HCT116 (cell line): Measurements from ENCODE around the gene PLCD4. TPM values are rescaled to one million over a fixed set of nuclear protein-coding genes. Genes with fewer than 3 reads are reported as not detected.

ENCODE experiments used
- ATAC-seq: fragments of 200-7000 bp; cut with Tn5 transposase; 2 replicates; pipeline ENCODE4 v1.9.1; 2020; ENCODE audit warnings: mild to moderate bottlenecking, moderate library complexity
- BruUV-seq: library from RNA; stranded (reverse); fragments of 400-500 nt; replicated peaks from 2 replicates; lab custom pipeline; 2021; lab: Mats Ljungman, UMichigan
- CTCF ChIA-PET: fragments of 300-600 bp; sonication (Branson Sonifier 250); formaldehyde crosslinking; loops from one replicate; lab custom pipeline; 2021; ENCODE audit warnings: antibody characterized with exemption; lab: Charles Lee
- POLR2A ChIA-PET: fragments of 300-600, 350-600 bp; sonication (Branson Sonifier 250); formaldehyde crosslinking; loops from one replicate; lab custom pipeline; 2021; ENCODE audit warnings: antibody characterized with exemption; lab: Charles Lee
- RAD21 ChIA-PET, 2 experiments: fragments of 300-600 bp; sonication (Branson Sonifier 250); formaldehyde crosslinking; loops; one replicate each; lab custom pipeline; 2023; ENCODE audit warnings: low total read pairs in 2 of 2; ENCODE audit not compliant: uncharacterized antibody in 2 of 2, unreplicated experiment in 2 of 2, low non-redundant PET in 1 of 2; lab: Charles Lee
- DNase-seq: peaks from one replicate; pipeline ENCODE4 v3.0.0-alpha.2; 2010; ENCODE audit warnings: low read depth, low spot score
- H2AFZ ChIP-seq: fragments of 200-600 bp; shearing (Covaris generic), sonication (generic); 2 replicates; pipeline ENCODE4 v1.6.1; 2017; ENCODE audit warnings: low read depth, mixed run types, mixed read lengths, antibody characterized with exemption, low read length; ENCODE audit not compliant: poor library complexity, severe bottlenecking
- H3K27ac ChIP-seq: 2 replicates; pipeline ENCODE4 v1.5.1; 2012; ENCODE audit warnings: low read depth, low read length
- H3K27me3 ChIP-seq: fragments of 200-600 bp; sonication (generic); 2 replicates; pipeline ENCODE4 v1.6.1; 2016; ENCODE audit warnings: mixed run types, low read length, mixed read lengths; ENCODE audit not compliant: insufficient read depth
- H3K36me3 ChIP-seq, 2 experiments: fragments of 200-500 bp in 1 of 2; fragments of 200-600 bp in 1 of 2; sonication (Bioruptor generic) in 1 of 2; sonication (generic) in 1 of 2; 2 replicates each; pipeline versions ENCODE4 v1.5.1 to v1.6.1; 2014 to 2016; ENCODE audit warnings: low read length in 2 of 2, inconsistent platforms in 1 of 2, mixed read lengths in 1 of 2, mixed run types in 1 of 2; ENCODE audit not compliant: insufficient read depth in 2 of 2, control insufficient read depth in 1 of 2
- H3K4me1 ChIP-seq, 2 experiments: fragments of 200-600 bp in 1 of 2; sonication (generic) in 1 of 2; 2 replicates each; pipeline versions ENCODE4 v1.5.1 to v1.6.1; 2012 to 2017; ENCODE audit warnings: low read length in 2 of 2, inconsistent platforms in 1 of 2, mild to moderate bottlenecking in 1 of 2, mixed read lengths in 1 of 2, mixed run types in 1 of 2, moderate library complexity in 1 of 2; ENCODE audit not compliant: insufficient read depth in 2 of 2, control insufficient read depth in 1 of 2
- H3K4me2 ChIP-seq: fragments of 200-600 bp; sonication (generic); 2 replicates; pipeline ENCODE4 v1.6.1; 2017; ENCODE audit warnings: mixed run types, low read length, mixed read lengths
- H3K4me3 ChIP-seq, 2 experiments: fragments of 200-600 bp in 1 of 2; sonication (generic) in 1 of 2; replicated peaks in 1 of 2; 2 replicates each; pipeline ENCODE4 v1.5.1; 2011 to 2016; ENCODE audit warnings: low read length in 2 of 2, control low read depth in 1 of 2, low read depth in 1 of 2, mild to moderate bottlenecking in 1 of 2, mixed read lengths in 1 of 2, mixed run types in 1 of 2
- H3K79me2 ChIP-seq: fragments of 200-600 bp; sonication (generic); 2 replicates; pipeline ENCODE4 v1.6.1; 2017; ENCODE audit warnings: mild to moderate bottlenecking, mixed run types, low read length, moderate library complexity, mixed read lengths; ENCODE audit not compliant: insufficient read depth
- H3K9ac ChIP-seq: fragments of 200-600 bp; sonication (generic); 2 replicates; pipeline ENCODE4 v1.6.1; 2016; ENCODE audit warnings: low read length, mixed read lengths
- H3K9me2 ChIP-seq: fragments of 200-600 bp; sonication (generic), shearing (Covaris generic); 2 replicates; pipeline ENCODE4 v1.6.1; 2017; ENCODE audit warnings: mixed run types, mild to moderate bottlenecking, moderate library complexity; ENCODE audit not compliant: insufficient read depth
- H3K9me3 ChIP-seq, 2 experiments: fragments of 200-500 bp in 1 of 2; fragments of 200-600 bp in 1 of 2; sonication (Bioruptor generic) in 1 of 2; sonication (generic) in 1 of 2; 2 replicates each; pipeline ENCODE4 v1.6.1; 2014 to 2017; ENCODE audit warnings: low read length in 2 of 2, mixed read lengths in 2 of 2, inconsistent platforms in 1 of 2, low read depth in 1 of 2, mild to moderate bottlenecking in 1 of 2, mixed run types in 1 of 2, moderate library complexity in 1 of 2; ENCODE audit not compliant: control insufficient read depth in 1 of 2, insufficient read depth in 1 of 2
- H4K20me1 ChIP-seq: fragments of 200-600 bp; sonication (generic), shearing (Covaris generic); 2 replicates; pipeline ENCODE4 v1.6.1; 2017; ENCODE audit warnings: mixed run types, mild to moderate bottlenecking, moderate library complexity; ENCODE audit not compliant: insufficient read depth
- CBX3 ChIP-seq: IDR thresholded peaks from 2 replicates; pipeline ENCODE4 v1.6.1; 2012; ENCODE audit warnings: low read depth
- EGR1 ChIP-seq: IDR thresholded peaks from 2 replicates; pipeline ENCODE4 v1.6.1; 2012; ENCODE audit warnings: low read depth
- EZH2phosphoT487 ChIP-seq: fragments of 200-600 bp; IDR thresholded peaks from 2 replicates; pipeline ENCODE4 v1.6.1; 2018; ENCODE audit warnings: antibody characterized with exemption, borderline replicate concordance
- FOSL1 ChIP-seq: IDR thresholded peaks from 2 replicates; pipeline ENCODE4 v1.6.1; 2012; ENCODE audit warnings: low read depth
- MAX ChIP-seq: IDR thresholded peaks from 2 replicates; pipeline ENCODE4 v1.6.1; 2012
- RAD21 ChIP-seq: IDR thresholded peaks from 2 replicates; pipeline ENCODE4 v1.6.1; 2012; ENCODE audit warnings: low read depth, mild to moderate bottlenecking
- intact Hi-C: fragments of 100-400 bp; cut with micrococcal nuclease; formaldehyde crosslinking; loops from 2 replicates; pipeline ENCODE4 v1.10.0; 2022
- total RNA-seq: library from RNA; stranded (reverse); gene quantifications from one replicate; pipeline ENCODE4 v1.2.1, GENCODE V29; 2021; ENCODE audit not compliant: unreplicated experiment
- TF ChIP-seq, protein P1 (sequence below): IDR thresholded peaks from 2 replicates; pipeline ENCODE4 v1.6.1; 2012; ENCODE audit warnings: low read depth
- TF ChIP-seq, protein P2 (sequence below), 3 experiments: fragments of 200-600 bp in 1 of 3; sonication (generic) in 1 of 3; IDR thresholded peaks in 2 of 3; conservative IDR thresholded peaks in 1 of 3; 2 replicates each; pipeline ENCODE4 v1.5.1; 2012 to 2017; ENCODE audit warnings: low read depth in 2 of 3, low read length in 2 of 3, antibody characterized with exemption in 1 of 3, borderline replicate concordance in 1 of 3, control low read depth in 1 of 3, mild to moderate bottlenecking in 1 of 3, mixed read lengths in 1 of 3, mixed run types in 1 of 3, moderate library complexity in 1 of 3; ENCODE audit not compliant: insufficient read depth in 1 of 3

PLCD4 gene
- total RNA-seq, 1 experiment from 2014 or later = 0.64 TPM

- TF ChIP-seq, protein P1, sequence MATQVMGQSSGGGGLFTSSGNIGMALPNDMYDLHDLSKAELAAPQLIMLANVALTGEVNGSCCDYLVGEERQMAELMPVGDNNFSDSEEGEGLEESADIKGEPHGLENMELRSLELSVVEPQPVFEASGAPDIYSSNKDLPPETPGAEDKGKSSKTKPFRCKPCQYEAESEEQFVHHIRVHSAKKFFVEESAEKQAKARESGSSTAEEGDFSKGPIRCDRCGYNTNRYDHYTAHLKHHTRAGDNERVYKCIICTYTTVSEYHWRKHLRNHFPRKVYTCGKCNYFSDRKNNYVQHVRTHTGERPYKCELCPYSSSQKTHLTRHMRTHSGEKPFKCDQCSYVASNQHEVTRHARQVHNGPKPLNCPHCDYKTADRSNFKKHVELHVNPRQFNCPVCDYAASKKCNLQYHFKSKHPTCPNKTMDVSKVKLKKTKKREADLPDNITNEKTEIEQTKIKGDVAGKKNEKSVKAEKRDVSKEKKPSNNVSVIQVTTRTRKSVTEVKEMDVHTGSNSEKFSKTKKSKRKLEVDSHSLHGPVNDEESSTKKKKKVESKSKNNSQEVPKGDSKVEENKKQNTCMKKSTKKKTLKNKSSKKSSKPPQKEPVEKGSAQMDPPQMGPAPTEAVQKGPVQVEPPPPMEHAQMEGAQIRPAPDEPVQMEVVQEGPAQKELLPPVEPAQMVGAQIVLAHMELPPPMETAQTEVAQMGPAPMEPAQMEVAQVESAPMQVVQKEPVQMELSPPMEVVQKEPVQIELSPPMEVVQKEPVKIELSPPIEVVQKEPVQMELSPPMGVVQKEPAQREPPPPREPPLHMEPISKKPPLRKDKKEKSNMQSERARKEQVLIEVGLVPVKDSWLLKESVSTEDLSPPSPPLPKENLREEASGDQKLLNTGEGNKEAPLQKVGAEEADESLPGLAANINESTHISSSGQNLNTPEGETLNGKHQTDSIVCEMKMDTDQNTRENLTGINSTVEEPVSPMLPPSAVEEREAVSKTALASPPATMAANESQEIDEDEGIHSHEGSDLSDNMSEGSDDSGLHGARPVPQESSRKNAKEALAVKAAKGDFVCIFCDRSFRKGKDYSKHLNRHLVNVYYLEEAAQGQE = no peak
- no peak for TF ChIP-seq FOSL1
- TF ChIP-seq EZH2phosphoT487 = no peak
- TF ChIP-seq MAX = no peak
- TF ChIP-seq RAD21 = no peak
- TF ChIP-seq CBX3 = no peak
- TF ChIP-seq, protein P2, sequence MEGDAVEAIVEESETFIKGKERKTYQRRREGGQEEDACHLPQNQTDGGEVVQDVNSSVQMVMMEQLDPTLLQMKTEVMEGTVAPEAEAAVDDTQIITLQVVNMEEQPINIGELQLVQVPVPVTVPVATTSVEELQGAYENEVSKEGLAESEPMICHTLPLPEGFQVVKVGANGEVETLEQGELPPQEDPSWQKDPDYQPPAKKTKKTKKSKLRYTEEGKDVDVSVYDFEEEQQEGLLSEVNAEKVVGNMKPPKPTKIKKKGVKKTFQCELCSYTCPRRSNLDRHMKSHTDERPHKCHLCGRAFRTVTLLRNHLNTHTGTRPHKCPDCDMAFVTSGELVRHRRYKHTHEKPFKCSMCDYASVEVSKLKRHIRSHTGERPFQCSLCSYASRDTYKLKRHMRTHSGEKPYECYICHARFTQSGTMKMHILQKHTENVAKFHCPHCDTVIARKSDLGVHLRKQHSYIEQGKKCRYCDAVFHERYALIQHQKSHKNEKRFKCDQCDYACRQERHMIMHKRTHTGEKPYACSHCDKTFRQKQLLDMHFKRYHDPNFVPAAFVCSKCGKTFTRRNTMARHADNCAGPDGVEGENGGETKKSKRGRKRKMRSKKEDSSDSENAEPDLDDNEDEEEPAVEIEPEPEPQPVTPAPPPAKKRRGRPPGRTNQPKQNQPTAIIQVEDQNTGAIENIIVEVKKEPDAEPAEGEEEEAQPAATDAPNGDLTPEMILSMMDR (IDR thresholded peaks at IDR 0.05 in 2 of 3, conservative IDR thresholded peaks at IDR 0.05 in 1 of 3; ENCODE audit: borderline replicate concordance in 1 of 3, insufficient read depth in 1 of 3, low read depth in 2 of 3, low read length in 2 of 3) = no peak
- TF ChIP-seq, all 23 proteins: peak for 0
Observed at GRCh38 chr2:218570850-218571249, 36.8 kb upstream of the PLCD4 start (continued).

DNA sequence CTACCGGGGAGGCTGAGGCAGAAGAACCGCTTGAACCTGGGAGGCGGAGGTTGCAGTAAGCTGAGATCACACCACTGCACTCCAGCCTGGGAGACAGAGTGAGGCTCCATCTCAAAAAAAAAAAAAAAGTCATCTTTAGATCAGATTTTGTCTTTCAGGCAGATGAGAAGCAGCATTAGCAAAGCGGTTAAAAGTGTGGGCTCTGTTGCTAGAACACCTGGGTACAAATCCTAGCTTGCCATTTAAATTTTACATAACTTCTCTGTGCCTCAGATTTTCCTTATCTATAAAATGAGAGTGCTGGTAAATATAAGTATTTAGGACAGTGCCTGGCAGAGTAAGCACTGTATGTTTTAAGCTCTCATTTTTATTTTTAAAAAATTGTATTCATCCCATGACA lies 30.8 kb upstream of the PLCD4 start:
- TF ChIP-seq EGR1 = no peak
- TF ChIP-seq, protein P1 = no peak
- TF ChIP-seq, all 23 proteins: peak for 0
- Histone ChIP-seq H3K9me2 (no peaks in the 10 kb centered on the region), H3K27me3 (no peaks in the 10 kb centered on the region), H2AFZ (no peak overlapping the region), H3K4me3 (no peak overlapping the region), H3K9ac (no peak overlapping the region), H4K20me1 (no peaks in the 10 kb centered on the region), H3K36me3 (peaks cover 14 to 15% of the 10 kb centered on the region in 2 experiments), H3K4me2 (no peak overlapping the region), H3K4me1 (no peaks in the 10 kb centered on the region), H3K9me3 (no peaks in the 10 kb centered on the region), H3K27ac (no peak overlapping the region), H3K79me2 (peaks cover 94% of the 10 kb centered on the region)
- ChIA-PET POLR2A (no interaction called here), CTCF (interaction anchor here (0.7 kb wide), 1 partner anchor 24 kb away, joined by 3 read pairs; no protein-coding TSS in a partner anchor), RAD21 (no interaction called here)
- no peak for DNase-seq
- no peak for ATAC-seq
- no TSS peak for BruUV-seq
- intact Hi-C loops = no loop called here
